Measurements from ENCODE around the gene TRAK2.

Gene TRAK2

DNA sequence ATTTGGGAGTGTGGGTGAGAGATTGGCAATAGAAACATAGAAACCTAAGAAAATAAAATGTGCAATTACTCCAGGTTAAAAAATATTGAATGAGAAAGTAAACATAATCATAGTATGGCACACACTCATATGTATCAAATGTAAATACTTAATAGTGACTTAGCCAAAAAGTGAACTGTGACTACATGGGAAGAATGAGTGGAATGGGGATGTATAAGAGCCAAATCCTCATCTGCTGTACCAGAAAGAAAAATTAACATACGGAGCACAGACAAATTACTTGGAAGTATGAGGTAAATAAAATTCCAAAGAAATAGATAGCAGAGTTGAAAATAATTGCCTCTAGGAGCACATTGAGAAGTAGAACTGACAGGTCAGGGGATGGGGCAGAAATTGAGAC lies 98.1 kb downstream of the TRAK2 start:
- DNase-seq, result no peak

DNA sequence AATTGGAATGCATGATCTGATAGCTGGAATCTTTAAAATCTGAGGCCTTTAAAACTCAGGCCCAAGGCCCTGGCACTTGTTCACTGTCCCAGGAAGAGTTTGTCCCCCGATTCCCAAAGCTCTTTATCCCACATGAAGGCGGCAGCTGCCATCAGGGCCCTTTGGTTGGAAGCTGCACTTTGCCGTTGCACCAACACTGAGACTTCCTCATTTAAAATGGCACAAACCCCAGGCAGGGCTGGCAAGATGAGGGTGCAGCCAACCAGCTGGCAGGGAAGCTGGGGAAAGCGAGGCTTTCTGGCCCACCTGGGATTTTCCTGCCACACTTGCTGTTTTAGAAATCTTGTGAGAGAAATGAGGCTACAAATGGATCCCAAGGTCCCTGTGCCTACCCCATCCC lies 100.4 kb downstream of the TRAK2 start:
- DNase-seq, result no peak

- no peak for DNase-seq
Observed at GRCh38 chr2:201349601-201350000, 101.7 kb downstream of the TRAK2 start.

DNA sequence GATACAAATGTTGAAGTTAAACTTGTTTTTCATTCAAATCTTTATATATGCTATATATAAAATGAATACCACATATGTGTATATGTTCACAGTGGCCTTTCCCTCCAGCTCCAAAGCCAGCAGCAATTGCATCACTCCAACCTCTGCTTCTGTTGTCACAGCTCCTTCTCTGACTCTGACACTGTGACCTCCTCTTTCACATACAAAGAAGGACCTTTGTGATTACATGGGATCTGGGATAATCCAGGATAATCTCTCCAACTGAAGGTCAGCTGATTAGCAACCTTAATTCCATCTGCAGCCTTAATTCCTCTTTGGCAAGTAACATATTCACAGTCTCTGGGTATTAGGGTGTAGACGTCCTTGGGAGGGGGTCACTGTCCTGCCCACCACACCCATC lies 102.5 kb downstream of the TRAK2 start:
- DNase-seq, result no peak

DNA sequence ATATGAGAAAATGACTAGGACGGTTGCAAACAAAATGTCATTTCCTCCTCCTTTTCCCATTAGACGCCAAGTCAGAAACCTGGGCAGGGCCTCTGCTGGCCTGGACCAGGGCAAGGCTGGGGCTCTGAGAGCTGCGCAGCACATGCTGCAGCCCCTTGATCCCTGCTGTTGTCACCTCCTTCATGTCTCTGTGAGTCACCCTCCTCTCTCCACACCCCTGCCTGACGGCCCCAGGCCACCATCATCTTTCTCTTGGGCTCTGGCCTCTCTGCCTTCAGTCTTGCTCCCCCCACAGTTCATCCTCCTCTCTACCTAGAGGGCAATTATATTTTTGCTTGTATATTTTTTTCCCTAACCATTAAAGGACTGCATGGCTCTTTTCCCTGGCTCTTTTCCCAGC lies 104.1 kb downstream of the TRAK2 start:
- DNase-seq, result no peak

- no peak for DNase-seq
Observed at GRCh38 chr2:201345625-201346213, 105.5 kb downstream of the TRAK2 start.

DNA sequence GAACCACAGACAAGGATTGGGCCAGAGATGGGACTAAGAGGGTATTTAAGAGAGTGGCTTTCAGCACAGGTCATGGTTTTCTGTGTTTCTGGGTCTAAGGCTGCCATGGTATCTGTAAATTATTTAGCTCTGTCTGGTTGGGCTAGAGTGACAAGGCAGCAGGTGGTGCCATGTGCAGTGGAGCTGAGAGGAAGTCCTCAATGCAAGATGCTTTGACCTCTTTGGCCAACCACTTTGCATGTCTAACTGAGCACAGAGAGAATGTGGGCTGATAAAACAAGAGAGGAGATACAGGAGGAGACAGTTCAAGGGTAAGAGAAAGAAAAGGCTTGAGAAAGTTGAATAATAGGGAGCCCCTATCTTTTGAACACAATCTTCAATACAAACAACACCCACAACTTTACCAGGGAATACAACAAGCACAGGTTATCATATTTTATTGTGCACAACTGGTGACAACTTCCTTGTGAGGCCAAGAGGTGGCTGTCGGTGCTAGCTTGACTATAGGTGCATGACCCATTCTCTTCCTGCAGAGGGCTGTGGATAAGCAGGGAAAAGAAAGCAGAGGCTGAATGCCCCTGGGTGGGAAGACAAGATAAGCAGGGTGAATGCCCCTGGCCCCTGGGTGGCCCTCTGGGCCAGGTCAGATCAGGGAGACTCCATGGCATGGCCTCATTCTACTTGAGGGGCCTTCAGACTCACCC lies 106.4 kb downstream of the TRAK2 start:
- DNase-seq, result no peak

DNA sequence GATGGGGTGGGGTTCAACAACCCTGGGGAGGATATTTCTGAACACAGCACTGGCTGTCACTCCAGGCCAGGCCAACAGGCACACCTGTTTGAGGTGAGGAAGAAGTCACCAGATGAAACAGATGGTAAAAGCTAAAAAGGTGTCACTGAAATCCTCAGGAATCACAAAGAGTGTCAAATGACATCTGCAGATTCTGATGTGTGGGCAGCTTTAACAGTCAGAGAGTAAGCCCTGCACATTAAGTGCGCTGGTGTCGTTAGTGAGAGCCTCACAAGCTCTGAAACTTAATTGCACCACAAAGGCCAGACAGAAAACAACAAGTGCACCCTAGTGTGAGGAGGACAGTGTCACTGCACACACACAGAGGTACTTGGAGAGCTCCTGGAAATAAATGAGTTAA lies 107.7 kb downstream of the TRAK2 start:
- no peak for DNase-seq

DNA sequence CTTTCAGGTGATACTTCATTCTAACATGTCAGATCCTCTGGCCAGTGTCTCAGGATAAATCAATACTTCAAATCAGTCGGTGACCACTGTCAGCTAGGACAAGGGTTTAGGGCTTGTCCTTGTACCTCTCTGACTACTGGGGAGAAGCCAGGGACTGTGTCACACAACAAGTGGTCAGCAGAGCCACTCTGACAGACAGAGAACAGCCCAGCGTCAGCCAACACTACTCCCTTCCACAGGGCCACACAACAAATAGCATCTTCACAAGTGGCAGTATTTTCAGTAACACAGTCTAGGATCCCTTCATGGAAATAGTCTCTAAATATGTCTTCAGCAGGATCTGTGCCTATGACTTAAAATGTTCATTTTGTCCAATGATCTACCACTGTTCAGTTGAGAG lies 108.3 kb downstream of the TRAK2 start:
- DNase-seq, result no peak

DNA sequence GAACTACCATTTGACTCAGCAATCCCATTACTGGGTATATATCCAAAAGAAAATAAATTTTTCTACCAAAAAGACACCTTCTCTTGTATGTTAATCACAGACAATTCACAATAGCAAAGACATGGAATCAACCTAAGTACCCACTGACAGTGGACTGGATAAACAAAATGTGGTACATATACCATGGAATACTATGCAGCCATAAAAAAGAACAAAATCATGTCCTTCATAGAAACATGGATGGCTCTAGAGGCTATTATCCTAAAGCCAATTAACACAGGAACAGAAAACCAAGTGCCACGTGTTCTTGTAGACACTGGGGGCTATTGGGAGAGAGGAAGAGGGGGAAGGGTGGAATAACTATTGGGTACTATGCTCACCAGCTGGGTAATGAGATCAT lies 121.8 kb downstream of the TRAK2 start:
- no peak for DNase-seq

DNA sequence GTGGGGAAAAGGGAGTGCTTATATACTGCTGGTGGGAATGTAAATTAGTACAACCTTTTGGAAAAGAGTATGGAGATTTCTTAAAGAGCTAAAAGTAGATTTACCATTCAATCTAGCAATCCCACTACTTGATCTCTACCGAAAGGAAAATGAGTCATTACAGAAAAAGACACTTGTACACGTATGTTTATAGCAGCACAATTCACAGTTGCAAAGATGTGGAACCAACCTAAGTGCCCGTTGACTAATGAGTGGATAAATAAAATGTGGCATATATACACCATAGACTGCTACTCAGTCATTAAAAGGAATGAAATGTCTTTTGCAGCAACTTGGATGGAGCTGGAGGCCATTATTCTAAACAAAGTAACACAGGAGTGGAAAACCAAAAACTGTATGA lies 123.6 kb downstream of the TRAK2 start:
- peak; percentile 21 for DNase-seq

Data from activated CD4-positive, alpha-beta T cell treated with anti-CD3 and anti-CD28 coated beads, Interleukin-10, Interleukin-2, amounts not matched to agents 100 ng/mL and 50 ng/mL, durations not matched to agents 16 hours and 8 hours (primary cell).